ENCODE measurements around the gene HIPK1.

DNA sequence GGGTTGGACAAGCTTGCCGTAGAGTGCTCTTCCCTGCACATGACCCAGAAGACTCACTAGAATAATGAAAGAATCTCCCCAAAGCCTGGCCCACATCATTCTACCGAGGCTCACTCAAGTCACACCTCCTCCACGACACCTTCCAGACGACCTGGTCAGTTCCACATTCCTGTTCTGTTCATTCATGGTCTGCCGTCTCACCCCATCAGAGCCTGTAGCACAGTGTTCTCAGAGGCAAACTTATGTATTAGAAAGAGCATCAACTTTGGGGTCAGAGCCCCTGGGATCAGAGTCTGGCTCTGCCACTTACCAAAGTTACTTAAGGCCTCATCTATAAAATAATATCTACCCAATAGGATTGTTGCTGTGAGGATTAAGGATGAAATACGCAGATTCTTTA lies 57.7 kb downstream of the HIPK1 start:
- TF ChIP-seq TFE3 (CRISPR knock-in tag; IDR thresholded peaks at IDR 0.05), result no peak
- TF ChIP-seq ZBTB33 (CRISPR knock-in tag; IDR thresholded peaks at IDR 0.05), result no peak
- TF ChIP-seq EZH2 (conservative IDR thresholded peaks at IDR 0.05; ENCODE audit: low read depth, low read length), result no peak
- TF ChIP-seq, protein P1, sequence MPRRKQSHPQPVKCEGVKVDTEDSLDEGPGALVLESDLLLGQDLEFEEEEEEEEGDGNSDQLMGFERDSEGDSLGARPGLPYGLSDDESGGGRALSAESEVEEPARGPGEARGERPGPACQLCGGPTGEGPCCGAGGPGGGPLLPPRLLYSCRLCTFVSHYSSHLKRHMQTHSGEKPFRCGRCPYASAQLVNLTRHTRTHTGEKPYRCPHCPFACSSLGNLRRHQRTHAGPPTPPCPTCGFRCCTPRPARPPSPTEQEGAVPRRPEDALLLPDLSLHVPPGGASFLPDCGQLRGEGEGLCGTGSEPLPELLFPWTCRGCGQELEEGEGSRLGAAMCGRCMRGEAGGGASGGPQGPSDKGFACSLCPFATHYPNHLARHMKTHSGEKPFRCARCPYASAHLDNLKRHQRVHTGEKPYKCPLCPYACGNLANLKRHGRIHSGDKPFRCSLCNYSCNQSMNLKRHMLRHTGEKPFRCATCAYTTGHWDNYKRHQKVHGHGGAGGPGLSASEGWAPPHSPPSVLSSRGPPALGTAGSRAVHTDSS (CRISPR knock-in tag; conservative IDR thresholded peaks at IDR 0.05), result no peak
- TF ChIP-seq, protein P2, sequence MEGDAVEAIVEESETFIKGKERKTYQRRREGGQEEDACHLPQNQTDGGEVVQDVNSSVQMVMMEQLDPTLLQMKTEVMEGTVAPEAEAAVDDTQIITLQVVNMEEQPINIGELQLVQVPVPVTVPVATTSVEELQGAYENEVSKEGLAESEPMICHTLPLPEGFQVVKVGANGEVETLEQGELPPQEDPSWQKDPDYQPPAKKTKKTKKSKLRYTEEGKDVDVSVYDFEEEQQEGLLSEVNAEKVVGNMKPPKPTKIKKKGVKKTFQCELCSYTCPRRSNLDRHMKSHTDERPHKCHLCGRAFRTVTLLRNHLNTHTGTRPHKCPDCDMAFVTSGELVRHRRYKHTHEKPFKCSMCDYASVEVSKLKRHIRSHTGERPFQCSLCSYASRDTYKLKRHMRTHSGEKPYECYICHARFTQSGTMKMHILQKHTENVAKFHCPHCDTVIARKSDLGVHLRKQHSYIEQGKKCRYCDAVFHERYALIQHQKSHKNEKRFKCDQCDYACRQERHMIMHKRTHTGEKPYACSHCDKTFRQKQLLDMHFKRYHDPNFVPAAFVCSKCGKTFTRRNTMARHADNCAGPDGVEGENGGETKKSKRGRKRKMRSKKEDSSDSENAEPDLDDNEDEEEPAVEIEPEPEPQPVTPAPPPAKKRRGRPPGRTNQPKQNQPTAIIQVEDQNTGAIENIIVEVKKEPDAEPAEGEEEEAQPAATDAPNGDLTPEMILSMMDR (CRISPR knock-in tag; IDR thresholded peaks at IDR 0.05), result no peak
- TF ChIP-seq, protein P3, sequence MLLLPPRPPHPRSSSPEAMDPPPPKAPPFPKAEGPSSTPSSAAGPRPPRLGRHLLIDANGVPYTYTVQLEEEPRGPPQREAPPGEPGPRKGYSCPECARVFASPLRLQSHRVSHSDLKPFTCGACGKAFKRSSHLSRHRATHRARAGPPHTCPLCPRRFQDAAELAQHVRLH (CRISPR knock-in tag; IDR thresholded peaks at IDR 0.05; ENCODE audit: borderline replicate concordance, low read depth), result no peak
- no peak for TF ChIP-seq ZNF124 (CRISPR knock-in tag; IDR thresholded peaks at IDR 0.05)
